Measurements from ENCODE around the gene SPEF2.
"Not testable (repeated sequence)": the region's sequence is repeated elsewhere in the genome, so short reads cannot be mapped to it uniquely, and the experiment has no call there.

SPEF2 gene

GRCh38 chr5:35856186-35856764, 238.6 kb downstream of the SPEF2 start:
- DNase-seq (ENCODE audit: low read depth in 2 of 2) = not testable (repeated sequence)

GRCh38 chr5:35856765-35857351, 239.2 kb downstream of the SPEF2 start, which contains the start of gene IL7R:
Gene IL7R, plus strand, starts transcription at chr5:35856891. Its CDS starts 87 bp downstream, at chr5:35856978.
- no peak for DNase-seq (ENCODE audit: low read depth in 2 of 2)

GRCh38 chr5:35857606-35858205, 240.0 kb downstream of the SPEF2 start:
- no peak for DNase-seq (ENCODE audit: low read depth in 2 of 2)

- DNase-seq (ENCODE audit: low read depth in 2 of 2) = no peak
Observed at GRCh38 chr5:35859101-35859661, 241.5 kb downstream of the SPEF2 start.

GRCh38 chr5:35860686-35861085, 243.0 kb downstream of the SPEF2 start:
- no peak for DNase-seq (ENCODE audit: low read depth in 2 of 2)

- DNase-seq (ENCODE audit: low read depth in 2 of 2) = no peak
Observed at GRCh38 chr5:35861718-35862117, 244.1 kb downstream of the SPEF2 start.

GRCh38 chr5:35862126-35862525, 244.5 kb downstream of the SPEF2 start:
- no peak for DNase-seq (ENCODE audit: low read depth in 2 of 2)

GRCh38 chr5:35863159-35863558, 245.5 kb downstream of the SPEF2 start:
- no peak for DNase-seq (ENCODE audit: low read depth in 2 of 2)
